Left cardiac atrium (tissue), 4 donors: ENCODE measurements around the gene MAPKAPK2. TPM values are rescaled to one million over a fixed set of nuclear protein-coding genes. Genes with fewer than 3 reads are reported as not detected.

Experiments
- ATAC-seq, 2 donors: fragments of 200-7000 bp; cut with Tn5 transposase; one replicate each; pipeline ENCODE4 v1.9.1; 2020; ENCODE audit warnings: mild to moderate bottlenecking in 2 of 2, moderate library complexity in 2 of 2
- DNase-seq: peaks from one replicate; pipeline ENCODE4 v3.0.0-alpha.2; 2020
- intact Hi-C, 2 donors: fragments of 100-400 bp; cut with DNase I; formaldehyde crosslinking; loops; one replicate each; pipeline versions ENCODE4 v1.14.1 to v1.15.1; 2022 to 2023
- total RNA-seq, 2 donors: library from RNA; stranded (reverse); fragmentation: NEBNext Ultra II Directional; extraction: Animal tissue kit (Norgen Biotek cat#: 25700); gene quantifications; one replicate each; pipeline ENCODE4 v1.2.1, GENCODE V29; 2021
- donor health status: DM: no; HTN: yes; CAD: no.
- donor health status: DM: no; HTN: yes; CAD: no; lungs with severe emphysema.
- donor health status: DM: yes; HTN: yes; CAD: no.
- donor health status: Dilated cardiomyopathy.

The MAPKAPK2 gene
- total RNA-seq, 2 donors from 2014 or later, result 154 to 219 TPM

- DNase-seq (no peak), ATAC-seq (no peak)
- intact Hi-C loops, result no loop called here
These were observed 25.2 kb downstream of the MAPKAPK2 start for GRCh38 chr1:206709772-206710459.

GRCh38 chr1:206710460-206710823 is 25.7 kb downstream of the MAPKAPK2 start:
- intact Hi-C loops, result no loop called here
- no peak for ATAC-seq
- DNase-seq, result no peak

GRCh38 chr1:206713070-206713469 is 28.4 kb downstream of the MAPKAPK2 start:
- ATAC-seq, result no peak
- intact Hi-C loops, result no loop called here
- DNase-seq, result no peak

DNA sequence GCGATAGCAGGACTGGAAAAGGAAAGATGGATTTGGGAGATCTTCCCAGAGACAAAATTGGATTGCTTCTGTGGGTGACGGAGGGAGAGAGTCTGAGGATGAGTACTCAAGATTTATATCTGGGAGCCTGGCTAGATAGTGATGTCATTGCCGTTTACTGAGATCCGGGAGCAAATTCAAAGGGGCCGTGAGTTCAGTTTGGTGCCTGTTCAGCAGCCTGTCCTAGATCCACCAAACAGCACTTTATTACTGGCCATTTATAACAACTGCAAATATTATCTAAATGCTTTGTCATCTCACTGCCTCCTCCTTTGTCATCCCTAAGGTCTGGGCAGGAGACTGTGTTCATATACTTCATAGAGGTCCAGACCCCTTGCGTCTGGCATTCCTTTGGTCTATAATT is 29.2 kb downstream of the MAPKAPK2 start:
- ATAC-seq (no peak), DNase-seq (no peak)
- intact Hi-C loops, result no loop called here

GRCh38 chr1:206714331-206715058 is 29.8 kb downstream of the MAPKAPK2 start:
- peak; percentile 53 to 56 for ATAC-seq
- intact Hi-C loops, result no loop called here
- no peak for DNase-seq

DNA sequence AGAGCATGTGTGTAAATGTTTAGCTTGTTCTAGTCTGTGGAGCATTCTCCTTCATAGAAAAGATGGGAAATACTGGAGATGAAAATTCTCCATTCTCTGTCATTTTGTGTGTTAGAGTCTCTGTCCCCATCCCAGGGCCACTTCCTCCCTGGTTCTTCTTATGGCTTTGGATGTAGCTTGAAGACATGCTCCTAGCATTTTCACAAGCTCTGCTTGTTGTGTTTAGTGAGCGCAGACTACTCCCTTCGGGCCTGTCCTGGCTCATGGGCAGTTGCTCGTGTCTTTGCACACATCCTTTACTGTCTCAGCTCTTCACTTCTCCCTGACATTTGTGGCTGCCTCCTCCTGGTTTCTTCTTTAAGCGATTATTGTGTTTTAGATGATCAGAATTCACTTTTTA is 30.4 kb downstream of the MAPKAPK2 start:
- ATAC-seq (no peak), DNase-seq (no peak)
- intact Hi-C loops, result no loop called here

GRCh38 chr1:206715552-206716158 is 30.9 kb downstream of the MAPKAPK2 start:
- no peak for DNase-seq
- no peak for ATAC-seq
- intact Hi-C loops, result no loop called here

GRCh38 chr1:206716159-206716869 is 31.6 kb downstream of the MAPKAPK2 start:
- intact Hi-C loops, result no loop called here
- DNase-seq (no peak), ATAC-seq (no peak)

DNA sequence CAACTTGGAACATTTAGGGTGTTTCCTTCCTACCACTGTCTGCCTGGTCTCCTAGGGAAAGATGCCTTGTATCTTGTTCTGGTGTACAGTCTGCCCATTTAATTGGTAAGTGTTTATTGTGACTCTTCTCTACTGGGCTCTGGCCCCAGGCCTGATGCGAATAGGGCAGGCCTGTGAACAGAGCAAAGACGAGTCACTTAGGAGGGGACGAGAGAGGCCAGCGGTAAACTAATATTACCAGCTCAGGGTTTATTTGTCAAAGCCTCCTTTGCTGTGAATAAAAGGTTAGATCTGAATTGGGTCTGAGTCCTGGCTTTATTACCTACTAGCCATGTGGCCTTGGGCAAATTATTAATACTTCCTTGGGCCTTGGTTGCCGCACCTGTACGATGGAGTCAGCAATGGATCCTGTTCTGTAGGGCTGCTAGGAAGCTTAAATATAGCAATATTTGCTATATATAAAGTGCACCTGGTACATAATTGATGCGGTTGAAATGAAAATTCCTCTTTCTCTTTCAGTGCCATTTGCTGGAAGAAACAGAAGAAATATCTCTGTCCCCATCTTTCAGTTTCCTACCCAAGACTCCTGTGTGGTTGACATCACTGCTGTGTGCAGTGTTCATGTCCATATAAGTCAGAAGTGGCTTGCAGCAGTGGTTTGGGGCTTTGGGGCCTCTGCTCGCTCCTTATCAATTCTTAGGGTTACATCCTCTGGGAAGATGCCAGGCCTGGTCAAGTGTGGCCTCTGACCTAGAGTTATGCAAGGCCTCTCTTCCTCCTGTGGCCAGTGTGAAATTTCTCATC is 32.4 kb downstream of the MAPKAPK2 start:
- intact Hi-C loops, result no loop called here
- DNase-seq (no peak), ATAC-seq (peak; percentile 15 to 39)

- no peak for DNase-seq
- intact Hi-C loops, result no loop called here
- ATAC-seq, result no peak
These were observed 32.9 kb downstream of the MAPKAPK2 start for GRCh38 chr1:206717674-206717989.

GRCh38 chr1:206719169-206719839 is 34.6 kb downstream of the MAPKAPK2 start:
- DNase-seq, result no peak
- intact Hi-C loops, result no loop called here
- no peak for ATAC-seq

GRCh38 chr1:206721454-206721853 is 36.7 kb downstream of the MAPKAPK2 start:
- DNase-seq, result no peak
- ATAC-seq, result no peak
- intact Hi-C loops, result loop anchor here (5.0 to 10.0 kb wide), 2 partner anchors 34 to 67 kb away; no protein-coding TSS in a partner anchor

GRCh38 chr1:206722751-206723461 is 38.2 kb downstream of the MAPKAPK2 start:
- DNase-seq (no peak), ATAC-seq (peak in 1 of 2 donors; percentile 34)
- intact Hi-C loops, result loop anchor here (5.0 to 10.0 kb wide), 2 partner anchors 36 to 68 kb away; no protein-coding TSS in a partner anchor

- intact Hi-C loops, result loop anchor here (5.0 to 10.0 kb wide), 2 partner anchors 36 to 69 kb away; no protein-coding TSS in a partner anchor
- ATAC-seq, result peak in 1 of 2 donors; percentile 2
- DNase-seq, result no peak
These were observed 38.7 kb downstream of the MAPKAPK2 start for GRCh38 chr1:206723462-206723804.

- intact Hi-C loops, result loop anchor here (5.0 to 10.0 kb wide), 2 partner anchors 37 to 69 kb away; no protein-coding TSS in a partner anchor
- ATAC-seq (peak; percentile 71 to 81), DNase-seq (peak; percentile 62)
These were observed 39.2 kb downstream of the MAPKAPK2 start for GRCh38 chr1:206723805-206724472.

DNA sequence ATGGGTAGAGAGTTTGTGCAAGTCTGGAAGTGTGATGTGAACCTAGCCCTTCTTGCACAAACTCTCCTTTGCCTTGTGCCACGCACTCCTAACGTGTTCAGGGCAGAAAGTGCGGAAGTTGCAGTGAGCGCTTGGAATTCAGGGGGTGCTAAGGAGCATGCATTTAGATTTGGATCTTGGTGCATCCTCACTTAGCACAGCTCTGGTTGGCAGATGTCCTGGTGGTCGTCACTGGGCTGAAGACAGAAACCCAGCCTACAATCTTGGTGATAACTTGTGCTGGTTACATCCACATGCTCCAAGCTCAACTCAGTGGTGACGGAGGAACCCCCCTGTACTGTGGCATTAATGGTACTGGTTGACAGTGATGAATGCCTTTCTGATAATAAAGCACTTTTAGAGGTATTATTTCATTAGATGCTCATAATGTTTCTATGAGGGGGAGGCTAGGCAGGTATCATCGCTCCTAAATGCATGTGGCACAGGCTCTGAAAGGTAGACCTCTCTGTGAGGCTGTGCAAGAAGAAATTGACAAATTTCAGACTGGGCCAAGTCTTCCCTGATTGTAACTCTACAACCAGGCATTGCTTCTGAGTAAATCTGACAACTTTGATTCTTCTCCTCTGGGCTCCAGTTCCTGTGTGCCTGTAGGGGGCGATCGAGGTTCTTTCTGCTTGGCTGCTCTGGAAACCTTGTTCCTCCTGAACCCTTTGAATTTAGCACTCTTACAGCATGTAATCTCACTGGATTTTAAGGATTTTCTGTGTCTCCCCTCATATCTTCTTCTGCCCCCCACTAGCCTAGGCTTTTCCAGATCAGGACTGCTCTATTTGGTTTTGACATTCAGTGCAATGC is 40.6 kb downstream of the MAPKAPK2 start:
- intact Hi-C loops, result loop anchor here (5.0 to 10.0 kb wide), 2 partner anchors 71 to 82 kb away; no protein-coding TSS in a partner anchor
- DNase-seq (no peak), ATAC-seq (no peak)
